Vagina (tissue), 2 donors: Measurements from ENCODE around the gene HOXA5. TPM values are rescaled to one million over a fixed set of nuclear protein-coding genes. Genes with fewer than 3 reads are reported as not detected.

Source experiments
- DNase-seq, 2 donors: peaks; one replicate each; pipeline ENCODE4 v3.0.0-alpha.2; 2017; ENCODE audit errors: extremely low spot score in 2 of 2
- H3K27ac ChIP-seq: fragments of 200-600 bp; sonication (generic); one replicate; pipeline ENCODE4 v1.5.1; 2019
- H3K27me3 ChIP-seq: fragments of 200-600 bp; sonication (generic); one replicate; pipeline ENCODE4 v1.5.1; 2019
- H3K36me3 ChIP-seq, 2 donors: fragments of 200-600 bp; sonication (generic); one replicate each; pipeline ENCODE4 v1.5.1; 2017 to 2019
- H3K4me1 ChIP-seq: fragments of 200-600 bp; sonication (generic); one replicate; pipeline ENCODE4 v1.5.1; 2019
- H3K4me3 ChIP-seq, 2 donors: fragments of 200-600 bp; sonication (generic); 1 replicate in 1 of 2; 2 replicates in 1 of 2; pipeline ENCODE4 v1.5.1; 2016 to 2019
- H3K9me3 ChIP-seq: fragments of 200-600 bp; sonication (generic); one replicate; pipeline ENCODE4 v1.5.1; 2019
- CTCF ChIP-seq, 3 experiments: fragments of 450-650 bp in 2 of 3; fragments of 200-600 bp in 1 of 3; sonication (generic) in 1 of 3; IDR thresholded peaks; one replicate each; pipeline ENCODE4 v1.5.1; 2017 to 2019; ENCODE audit warnings: antibody characterized with exemption in 3 of 3, mild to moderate bottlenecking in 2 of 3, moderate library complexity in 2 of 3
- POLR2A ChIP-seq, 2 donors: fragments of 450-650 bp; IDR thresholded peaks; one replicate each; pipeline ENCODE4 v1.6.1; 2017; ENCODE audit warnings: antibody characterized with exemption in 2 of 2, mild to moderate bottlenecking in 2 of 2, moderate library complexity in 2 of 2
- POLR2AphosphoS5 ChIP-seq, 2 donors: sonication (generic); formaldehyde crosslinking; IDR thresholded peaks; one replicate each; pipeline ENCODE4 v1.9.0; 2017; ENCODE audit warnings: antibody characterized with exemption in 2 of 2, mild to moderate bottlenecking in 2 of 2, low read depth in 1 of 2; ENCODE audit not compliant: insufficient read depth in 1 of 2
- intact Hi-C: fragments of 100-400 bp; cut with DNase I; formaldehyde crosslinking; loops from one replicate; pipeline ENCODE4 v1.15.1; 2023
- total RNA-seq: library from RNA; depleted of rRNA; stranded (reverse); fragments of >200 nt; gene quantifications from one replicate; pipeline ENCODE4 v1.2.3, GENCODE V29; 2016

The HOXA5 gene
- total RNA-seq, 1 donor from 2014 or later, result 6.1 TPM

- Histone ChIP-seq H3K4me3 (peak overlapping the region; percentile 55 to 64), H3K27me3 (no peaks in the 10 kb centered on the region), H3K36me3 (no peaks in the 10 kb centered on the region), H3K27ac (peak overlapping the region; percentile 17), H3K9me3 (no peaks in the 10 kb centered on the region), H3K4me1 (peaks cover 41% of the 10 kb centered on the region)
- intact Hi-C loops, result loop anchor here (10.0 kb wide), 1 partner anchor 1307 kb away; no protein-coding TSS in a partner anchor
- TF ChIP-seq POLR2A (IDR thresholded peaks at IDR 0.05), result no peak
- no peak for DNase-seq
These were observed 18.5 kb upstream of the HOXA5 start for GRCh38 chr7:27161721-27162560.

DNA sequence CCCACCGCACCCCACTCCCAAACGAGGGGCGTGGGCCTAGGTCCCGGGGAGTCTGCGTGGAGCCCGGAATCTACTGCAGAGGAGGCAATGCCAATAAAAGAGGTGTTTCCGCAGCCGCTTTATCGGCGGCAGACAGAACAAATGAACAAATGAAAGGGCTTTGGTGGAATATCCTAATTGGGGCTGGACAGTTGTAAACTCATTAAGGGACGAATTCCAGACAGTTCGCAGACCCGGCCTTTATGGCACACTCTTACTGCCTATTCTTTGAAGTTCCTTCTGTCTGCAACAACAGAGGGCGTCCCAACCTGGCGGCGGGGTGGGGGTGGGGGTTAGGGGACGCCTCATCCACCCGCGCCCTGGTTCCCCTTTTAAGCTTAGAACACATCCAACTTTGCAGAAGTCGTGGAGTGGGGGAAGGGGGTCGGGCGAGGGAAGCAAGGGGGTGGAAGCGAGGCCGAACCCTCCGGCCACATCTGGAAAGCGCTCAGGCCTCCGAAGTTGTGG lies 17.8 kb upstream of the HOXA5 start:
- Histone ChIP-seq H3K9me3 (no peaks in the 10 kb centered on the region), H3K4me1 (peaks cover 38% of the 10 kb centered on the region), H3K27ac (peak overlapping the region; percentile 75), H3K36me3 (no peaks in the 10 kb centered on the region), H3K27me3 (no peaks in the 10 kb centered on the region), H3K4me3 (peak overlapping the region; percentile 55 to 64)
- DNase-seq, result no peak
- intact Hi-C loops, result loop anchor here (10.0 kb wide), 1 partner anchor 1306 kb away; no protein-coding TSS in a partner anchor
- TF ChIP-seq POLR2AphosphoS5 (IDR thresholded peaks at IDR 0.05; ENCODE audit: insufficient read depth in 1 of 2, low read depth in 1 of 2) (no peak), CTCF (IDR thresholded peaks at IDR 0.05) (peak in 1 of 3 experiments; percentile 0), POLR2A (IDR thresholded peaks at IDR 0.05) (no peak)

- TF ChIP-seq POLR2A (IDR thresholded peaks at IDR 0.05) (no peak), POLR2AphosphoS5 (IDR thresholded peaks at IDR 0.05; ENCODE audit: insufficient read depth in 1 of 2, low read depth in 1 of 2) (peak; percentile 9 to 29), CTCF (IDR thresholded peaks at IDR 0.05) (peak; percentile 98 to 100 (median 99))
- Histone ChIP-seq H3K36me3 (no peaks in the 10 kb centered on the region), H3K4me1 (peaks cover 42% of the 10 kb centered on the region), H3K27me3 (no peaks in the 10 kb centered on the region), H3K27ac (peak overlapping the region; percentile 75), H3K4me3 (peak overlapping the region; percentile 55 to 64), H3K9me3 (no peaks in the 10 kb centered on the region)
- no peak for DNase-seq
- intact Hi-C loops, result loop anchor here (10.0 kb wide), 1 partner anchor 1306 kb away; no protein-coding TSS in a partner anchor
These were observed 17.2 kb upstream of the HOXA5 start for GRCh38 chr7:27160546-27161213.

GRCh38 chr7:27160145-27160545 lies 16.7 kb upstream of the HOXA5 start:
- Histone ChIP-seq H3K27me3 (no peaks in the 10 kb centered on the region), H3K4me3 (peak overlapping the region; percentile 55 to 64), H3K4me1 (peaks cover 44% of the 10 kb centered on the region), H3K27ac (peak overlapping the region; percentile 75), H3K36me3 (no peaks in the 10 kb centered on the region), H3K9me3 (no peaks in the 10 kb centered on the region)
- DNase-seq, result no peak
- intact Hi-C loops, result loop anchor here (10.0 kb wide), 1 partner anchor 1305 kb away; no protein-coding TSS in a partner anchor
- no peak for TF ChIP-seq CTCF (IDR thresholded peaks at IDR 0.05)
- no peak for TF ChIP-seq POLR2A (IDR thresholded peaks at IDR 0.05)
- TF ChIP-seq POLR2AphosphoS5 (IDR thresholded peaks at IDR 0.05; ENCODE audit: insufficient read depth in 1 of 2, low read depth in 1 of 2), result no peak
